HUES6 (cell line): ENCODE results near the gene KLRC4.
"Not testable (repeated sequence)": the region's sequence is repeated elsewhere in the genome, so short reads cannot be mapped to it uniquely, and the experiment has no call there.

Experiments used
- H3K27ac ChIP-seq: 2 replicates; pipeline ENCODE4 v1.7.0; 2013; ENCODE audit warnings: low read depth, mild to moderate bottlenecking, low read length, inconsistent platforms
- H3K27me3 ChIP-seq: 2 replicates; pipeline ENCODE4 v1.6.1; 2013; ENCODE audit warnings: low read length; ENCODE audit not compliant: control insufficient read depth, insufficient read depth
- H3K36me3 ChIP-seq: 2 replicates; pipeline ENCODE4 v1.6.1; 2013; ENCODE audit warnings: low read length; ENCODE audit not compliant: control insufficient read depth, insufficient read depth
- H3K4me1 ChIP-seq: 2 replicates; pipeline ENCODE4 v1.6.1; 2013; ENCODE audit warnings: low read length; ENCODE audit not compliant: control insufficient read depth, insufficient read depth
- H3K4me3 ChIP-seq: 2 replicates; pipeline ENCODE4 v1.5.1; 2013; ENCODE audit warnings: low read depth, low read length
- H3K9ac ChIP-seq: one replicate; pipeline ENCODE4 v1.6.1; 2013; ENCODE audit warnings: mild to moderate bottlenecking, low read length
- H3K9me3 ChIP-seq: 2 replicates; pipeline ENCODE4 v1.6.1; 2013; ENCODE audit warnings: low read depth, low read length; ENCODE audit not compliant: control insufficient read depth, insufficient read depth

Gene KLRC4

DNA sequence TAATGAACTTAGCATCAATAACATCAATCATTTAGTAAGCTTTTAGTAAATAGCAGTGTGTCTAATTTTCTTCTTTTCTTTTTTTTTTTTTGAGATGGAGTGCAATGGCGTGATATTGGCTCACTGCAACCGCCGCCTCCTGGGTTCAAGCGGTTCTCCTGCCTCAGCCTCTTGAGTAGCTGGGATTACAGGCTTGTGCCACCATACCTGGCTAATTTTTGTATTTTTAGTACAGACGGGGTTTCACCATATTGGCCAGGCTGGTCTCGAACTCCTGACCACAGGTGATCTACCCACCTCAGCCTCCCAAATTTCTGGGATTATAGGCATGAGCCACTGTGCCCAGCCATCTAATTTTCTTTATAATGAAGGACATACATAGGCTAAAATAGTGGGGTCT, 22.1 kb downstream of the KLRC4 start:
- H3K9ac ChIP-seq, H3K4me3 ChIP-seq, H3K4me1 ChIP-seq, H3K36me3 ChIP-seq, H3K27me3 ChIP-seq, H3K9me3 ChIP-seq, H3K27ac ChIP-seq: not testable (repeated sequence)

DNA sequence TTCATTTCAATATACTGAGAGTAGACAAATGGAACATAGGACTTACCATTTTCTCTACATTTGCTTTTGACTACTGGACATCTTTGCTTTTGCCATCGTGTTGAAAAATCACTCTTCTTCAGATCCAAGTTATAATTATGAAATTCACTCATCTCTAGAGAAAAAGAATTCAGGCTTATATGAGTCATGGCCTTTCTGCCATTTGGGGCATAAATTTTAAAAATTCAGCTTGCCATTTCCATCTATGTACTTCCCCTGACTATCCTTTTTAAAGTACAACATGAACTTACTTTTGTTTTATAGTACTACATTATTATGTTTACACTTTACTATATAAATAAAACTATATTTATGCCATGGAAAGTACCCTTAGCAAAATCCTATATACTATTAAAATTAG, 22.7 kb downstream of the KLRC4 start:
- Histone ChIP-seq H3K27me3 (no peaks in the 10 kb centered on the region), H3K27ac (no peak overlapping the region), H3K9me3 (peaks cover 5% of the 10 kb centered on the region; the same call in 1 of the 2 replicates), H3K4me3 (no peak overlapping the region), H3K36me3 (no peaks in the 10 kb centered on the region), H3K9ac (no peak overlapping the region), H3K4me1 (no peaks in the 10 kb centered on the region)

DNA sequence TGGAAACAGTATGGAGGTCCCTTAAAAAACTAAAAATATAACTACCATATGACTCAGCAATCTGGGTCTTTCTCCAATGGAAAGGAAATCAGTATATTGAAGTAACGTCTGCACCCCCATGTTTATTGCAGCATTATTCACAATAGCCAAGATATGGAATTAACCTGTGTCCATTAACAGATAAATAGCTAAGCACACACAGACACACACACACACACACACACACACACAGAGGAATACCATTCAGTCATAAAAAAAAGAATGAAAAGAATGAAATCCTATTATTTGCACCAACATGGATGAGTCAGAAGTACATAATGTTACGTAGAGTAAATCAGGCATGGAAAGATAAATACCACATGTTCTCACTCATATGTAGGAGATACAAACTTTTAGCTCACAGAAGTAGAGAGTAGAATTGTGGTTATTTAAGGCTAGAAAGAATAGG, 24.4 kb downstream of the KLRC4 start:
- Histone ChIP-seq H3K4me1 (no peaks in the 10 kb centered on the region), H3K27me3 (no peaks in the 10 kb centered on the region), H3K9me3 (peaks cover 5% of the 10 kb centered on the region; the same call in 1 of the 2 replicates), H3K9ac (no peak overlapping the region), H3K27ac (no peak overlapping the region), H3K36me3 (peaks cover 3% of the 10 kb centered on the region; the same call in 1 of the 2 replicates), H3K4me3 (no peak overlapping the region)

DNA sequence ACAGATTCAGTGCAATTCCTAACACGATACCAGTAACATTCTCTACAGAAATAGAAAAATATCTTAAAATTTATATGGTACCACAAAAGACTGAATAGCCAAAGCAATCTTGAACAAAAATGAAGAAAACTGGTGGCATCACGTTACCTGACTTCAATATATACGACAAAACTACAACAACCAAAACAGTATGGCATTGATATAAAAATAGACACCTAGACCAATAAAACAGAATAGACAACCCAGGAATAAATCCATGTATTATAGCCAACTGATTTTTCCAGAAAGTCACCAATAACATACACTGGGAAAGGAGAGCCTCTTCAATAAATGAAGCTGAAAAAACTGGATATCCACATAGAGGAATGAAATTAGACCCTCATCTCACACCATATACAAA, 25.4 kb downstream of the KLRC4 start:
- Histone ChIP-seq H3K27ac (no peak overlapping the region), H3K36me3 (peaks cover 3% of the 10 kb centered on the region; the same call in 1 of the 2 replicates), H3K9me3 (peaks cover 5% of the 10 kb centered on the region; the same call in 1 of the 2 replicates), H3K4me3 (no peak overlapping the region), H3K9ac (no peak overlapping the region), H3K27me3 (no peaks in the 10 kb centered on the region), H3K4me1 (no peaks in the 10 kb centered on the region)

DNA sequence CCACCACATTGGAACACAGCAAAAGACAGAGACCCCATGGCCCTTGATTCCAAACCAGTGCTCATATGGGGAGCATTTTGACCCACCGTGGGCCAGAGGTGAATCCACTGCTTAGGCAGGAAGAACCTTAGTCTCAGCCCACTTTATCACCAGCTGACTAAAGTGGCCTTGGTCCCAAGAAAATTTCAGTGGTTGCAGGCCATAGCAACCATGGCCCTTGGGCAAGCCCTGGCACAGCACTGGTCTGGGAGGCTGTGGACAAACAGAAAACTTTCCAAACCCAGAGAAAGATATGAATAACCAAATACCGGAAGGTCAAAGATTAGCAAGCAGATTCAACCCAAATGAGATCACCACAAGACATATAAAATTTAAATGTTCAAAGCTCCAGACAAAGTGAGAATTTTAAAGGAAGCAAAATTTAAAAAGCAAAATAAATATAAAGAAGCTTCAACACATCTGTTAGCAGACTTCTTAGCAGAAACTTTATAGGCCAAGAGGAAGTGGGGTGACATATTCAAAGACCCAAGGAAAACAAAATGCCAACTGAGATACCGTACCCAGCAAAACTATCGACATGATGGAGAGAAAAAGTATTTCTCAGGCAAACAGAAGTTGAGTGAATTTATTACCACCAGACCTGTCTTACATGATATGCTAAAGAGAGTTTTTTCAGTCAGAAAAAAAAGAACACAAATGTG, 27.5 kb downstream of the KLRC4 start:
- no peak overlapping the region for H3K27ac ChIP-seq
- H3K27me3 ChIP-seq, result no peaks in the 10 kb centered on the region
- H3K36me3 ChIP-seq, result peaks cover 3% of the 10 kb centered on the region; the same call in 1 of the 2 replicates

DNA sequence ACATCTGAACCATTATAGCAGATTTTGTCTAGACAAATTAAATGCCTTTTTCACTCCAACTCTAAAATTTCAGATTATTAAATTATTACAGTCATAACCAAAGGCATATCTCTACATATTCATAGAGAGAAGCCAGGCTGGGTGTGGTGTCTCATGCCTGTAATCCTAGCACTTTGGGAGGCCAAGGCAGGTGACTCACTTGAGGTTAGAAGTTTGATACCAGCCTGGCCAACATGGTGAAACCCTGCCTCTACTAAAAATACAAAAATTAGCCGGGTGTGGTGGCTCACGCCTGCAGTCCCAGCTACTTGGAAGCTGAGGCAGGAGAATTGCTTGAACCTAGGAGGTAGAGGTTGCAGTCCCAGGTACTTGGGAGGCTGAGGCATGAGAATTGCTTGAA, 30.8 kb downstream of the KLRC4 start:
- not testable (repeated sequence) for H3K36me3 ChIP-seq, H3K4me1 ChIP-seq, H3K27ac ChIP-seq, H3K4me3 ChIP-seq, H3K9ac ChIP-seq, H3K9me3 ChIP-seq, H3K27me3 ChIP-seq

More for the DNA sequence above, 27.5 kb downstream of the KLRC4 start:
- Histone ChIP-seq H3K9me3 (peaks cover 5% of the 10 kb centered on the region; the same call in 1 of the 2 replicates), H3K9ac (no peak overlapping the region), H3K4me3 (no peak overlapping the region), H3K4me1 (no peaks in the 10 kb centered on the region)

DNA sequence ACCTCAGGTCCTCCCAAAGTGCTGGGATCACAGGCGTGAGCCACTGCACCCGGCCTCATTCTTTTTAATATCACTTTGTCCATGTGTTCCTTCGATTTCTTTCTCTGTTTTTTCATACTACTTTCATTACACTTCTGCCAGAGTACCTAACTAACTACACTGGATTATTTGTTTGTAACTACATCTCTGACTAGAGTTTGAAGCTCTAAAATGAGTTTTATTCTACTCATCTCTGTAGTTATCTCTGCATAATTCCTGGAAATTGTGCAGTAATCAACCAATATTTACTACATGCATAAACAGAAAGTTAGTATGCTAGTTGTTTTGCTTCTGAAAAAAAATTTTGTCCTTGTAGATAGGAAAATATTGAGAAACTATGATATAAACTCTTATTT, 34.9 kb downstream of the KLRC4 start:
- H3K36me3 ChIP-seq, result no peaks in the 10 kb centered on the region; the same call in 1 of the 2 replicates
- H3K9ac ChIP-seq, result no peak overlapping the region
- no peaks in the 10 kb centered on the region; the same call in 1 of the 2 replicates for H3K9me3 ChIP-seq
- H3K4me3 ChIP-seq, result no peak overlapping the region
- H3K27me3 ChIP-seq, result no peaks in the 10 kb centered on the region
- H3K4me1 ChIP-seq, result peaks cover 16% of the 10 kb centered on the region; the same call in 1 of the 2 replicates
- H3K27ac ChIP-seq, result no peak overlapping the region

DNA sequence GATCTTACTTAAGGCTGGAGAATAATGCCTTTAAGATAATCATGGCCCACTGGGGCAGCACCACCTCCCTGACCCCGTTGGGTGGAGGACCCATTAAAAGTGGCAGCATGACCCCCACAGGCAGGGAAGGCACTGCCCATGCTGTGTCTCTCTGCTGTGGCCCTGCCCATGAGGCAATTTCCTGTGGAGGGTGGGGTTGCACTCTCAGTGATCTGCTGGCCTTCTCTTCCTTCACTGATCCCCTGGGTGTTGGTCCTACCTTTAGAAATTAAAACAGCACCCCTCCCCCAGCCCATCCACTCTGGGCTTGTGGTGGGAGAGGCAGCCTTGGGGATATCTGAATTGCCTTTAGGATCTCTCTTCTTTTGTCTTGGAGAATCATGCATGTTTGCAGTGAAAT, 37.0 kb downstream of the KLRC4 start:
- H3K4me3 ChIP-seq, result no peak overlapping the region
- peaks cover 7% of the 10 kb centered on the region; the same call in 1 of the 2 replicates for H3K9me3 ChIP-seq
- H3K27me3 ChIP-seq, result no peaks in the 10 kb centered on the region
- H3K9ac ChIP-seq, result no peak overlapping the region
- H3K27ac ChIP-seq, result no peak overlapping the region
- no peaks in the 10 kb centered on the region; the same call in 1 of the 2 replicates for H3K36me3 ChIP-seq
- peaks cover 16% of the 10 kb centered on the region; the same call in 1 of the 2 replicates for H3K4me1 ChIP-seq

DNA sequence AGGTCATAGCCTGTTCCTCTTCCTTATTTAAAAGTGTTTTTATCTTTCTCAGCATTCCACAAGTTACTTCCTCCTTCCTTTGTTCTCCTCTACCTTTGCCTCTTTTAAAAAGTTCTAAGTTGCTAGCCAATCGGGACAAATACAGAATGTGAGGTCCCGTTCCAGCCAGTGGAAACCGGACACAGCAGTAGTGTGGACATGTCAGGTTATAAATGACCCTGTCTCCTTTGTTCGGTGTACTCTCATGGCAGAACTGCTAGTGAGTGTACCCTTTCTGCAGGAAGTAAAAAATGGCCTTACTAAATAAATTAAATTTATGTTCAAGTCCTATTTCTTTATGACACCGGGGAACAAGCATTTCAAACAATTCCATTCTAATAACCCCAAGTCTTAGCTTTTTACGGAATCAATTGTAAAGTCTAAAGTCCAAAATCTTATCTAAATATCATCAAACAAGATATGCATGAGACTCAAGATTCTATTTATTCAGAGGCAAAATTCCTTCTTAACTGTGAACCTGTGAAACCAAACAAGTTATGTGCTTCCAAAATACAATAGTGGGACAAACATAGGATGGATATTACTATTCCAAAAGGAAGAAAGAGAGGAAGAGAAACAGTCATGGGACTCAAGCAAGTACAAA, 37.5 kb downstream of the KLRC4 start:
- not testable (repeated sequence) for H3K4me3 ChIP-seq, H3K9ac ChIP-seq, H3K36me3 ChIP-seq, H3K27ac ChIP-seq, H3K27me3 ChIP-seq
- H3K9me3 ChIP-seq, result peaks cover 10% of the 10 kb centered on the region; the same call in 1 of the 2 replicates
- peaks cover 16% of the 10 kb centered on the region; the same call in 1 of the 2 replicates for H3K4me1 ChIP-seq

DNA sequence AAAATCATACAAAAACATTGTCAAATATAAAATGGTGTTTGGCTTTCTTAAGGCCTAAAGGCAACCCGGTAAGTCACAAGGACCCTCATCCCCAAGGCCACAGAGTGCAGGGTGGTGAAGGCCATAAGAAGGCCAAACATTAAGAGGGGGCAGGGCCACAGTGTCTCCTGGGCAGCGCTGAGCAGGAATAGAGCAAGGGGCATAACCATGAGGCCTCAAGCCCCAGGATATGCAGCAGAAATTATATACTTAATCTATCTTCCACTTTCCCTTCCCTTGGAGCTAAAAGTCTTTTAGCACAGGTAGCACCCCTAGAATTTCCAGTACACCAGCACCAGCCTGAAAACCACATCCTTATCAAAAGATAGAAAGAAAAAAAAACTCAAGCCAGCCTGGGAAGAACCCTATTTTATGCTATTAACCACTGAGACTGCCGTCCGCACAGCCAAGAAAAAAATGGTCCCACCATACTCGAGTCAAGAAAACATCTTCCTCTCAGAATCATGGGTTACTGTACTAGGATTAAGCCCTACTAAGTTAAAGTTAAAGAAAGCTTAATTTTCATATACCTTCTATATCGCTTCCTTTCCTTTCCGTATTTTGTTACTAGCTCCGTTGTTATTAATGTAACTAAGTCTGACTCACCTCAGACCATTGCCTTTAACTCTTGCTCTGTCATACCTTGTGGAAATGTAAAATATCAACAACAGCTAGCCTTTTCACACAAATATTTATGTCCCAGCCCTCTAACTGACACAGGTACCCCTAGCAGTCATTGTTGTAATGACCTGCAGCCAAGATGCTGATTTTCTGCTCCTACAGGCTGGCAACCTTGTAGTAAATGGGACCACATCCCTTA, 39.8 kb downstream of the KLRC4 start:
- no peak overlapping the region for H3K9ac ChIP-seq
- no peaks in the 10 kb centered on the region for H3K27me3 ChIP-seq
- H3K27ac ChIP-seq, result no peak overlapping the region
- peaks cover 10% of the 10 kb centered on the region; the same call in 1 of the 2 replicates for H3K9me3 ChIP-seq
- no peak overlapping the region for H3K4me3 ChIP-seq
- no peaks in the 10 kb centered on the region for H3K36me3 ChIP-seq
- peaks cover 29% of the 10 kb centered on the region for H3K4me1 ChIP-seq
